Natural killer cell (primary cell): ENCODE data around the gene RGS8. TPM values are rescaled to one million over a fixed set of nuclear protein-coding genes. Genes with fewer than 3 reads are reported as not detected.

Experiments used
- ATAC-seq, 3 donors: fragments of 150-1000 bp in 2 of 3; fragments of 200-7000 bp in 1 of 3; cut with Tn5 transposase; 1 replicate in 1 of 3; 2 replicates in 2 of 3; pipeline ENCODE4 v1.10.0; 2021; ENCODE audit warnings: mild to moderate bottlenecking in 2 of 3, moderate library complexity in 2 of 3
- DNase-seq, 2 donors: peaks; one replicate each; pipeline versions ENCODE4 v3.0.0 to v3.0.0-alpha.2; 2013 to 2021; ENCODE audit warnings: mixed read lengths in 1 of 2
- H3K27ac ChIP-seq: one replicate; pipeline ENCODE4 v1.5.1; 2013; ENCODE audit warnings: mild to moderate bottlenecking, low read length
- H3K27me3 ChIP-seq: one replicate; pipeline ENCODE4 v1.6.1; 2013; ENCODE audit warnings: low read length; ENCODE audit not compliant: control insufficient read depth, insufficient read depth
- H3K36me3 ChIP-seq: one replicate; pipeline ENCODE4 v1.6.1; 2013; ENCODE audit warnings: low read length; ENCODE audit not compliant: control insufficient read depth, insufficient read depth
- H3K4me1 ChIP-seq: one replicate; pipeline ENCODE4 v1.6.1; 2013; ENCODE audit warnings: low read length; ENCODE audit not compliant: control insufficient read depth, insufficient read depth
- H3K4me3 ChIP-seq: one replicate; pipeline ENCODE4 v1.5.1; 2013; ENCODE audit warnings: low read length
- H3K9me3 ChIP-seq: one replicate; pipeline ENCODE4 v1.6.1; 2013; ENCODE audit warnings: low read length; ENCODE audit not compliant: control insufficient read depth, insufficient read depth
- H3K27ac Mint-ChIP-seq, 2 donors: one replicate each; pipeline ENCODE4 v1.8.0; 2022; ENCODE audit warnings: mild to moderate bottlenecking in 2 of 2, mixed read lengths in 2 of 2, moderate library complexity in 1 of 2
- H3K27me3 Mint-ChIP-seq, 2 donors: one replicate each; pipeline ENCODE4 v1.8.0; 2022; ENCODE audit warnings: low read depth in 2 of 2, mixed read lengths in 2 of 2
- H3K36me3 Mint-ChIP-seq: one replicate; pipeline ENCODE4 v1.8.0; 2022; ENCODE audit warnings: mixed read lengths
- H3K4me1 Mint-ChIP-seq, 2 donors: one replicate each; pipeline ENCODE4 v1.8.0; 2022; ENCODE audit warnings: mixed read lengths in 2 of 2
- H3K4me3 Mint-ChIP-seq: one replicate; pipeline ENCODE4 v1.8.0; 2022; ENCODE audit warnings: mild to moderate bottlenecking, moderate library complexity, mixed read lengths
- H3K9me3 Mint-ChIP-seq, 2 donors: one replicate each; pipeline ENCODE4 v1.8.0; 2022; ENCODE audit warnings: mixed read lengths in 2 of 2
- WGBS: methylation state at CpG from one replicate; pipeline ENCODE4 v1.1.7; 2013; ENCODE audit warnings: missing lambda C conversion rate; ENCODE audit not compliant: insufficient coverage; 5-methylcytosine and 5-hydroxymethylcytosine counted together
- intact Hi-C: fragments of 100-400 bp; cut with micrococcal nuclease; formaldehyde crosslinking; loops from one replicate; pipeline ENCODE4 v1.14.2; 2022
- total RNA-seq, 4 donors: library from RNA; stranded (reverse); fragments of 120-200 nt in 1 of 4; gene quantifications; one replicate each; pipeline versions ENCODE4 v1.2.3 to v1.2.4, GENCODE V29; 2013 to 2022
- TF ChIP-seq, protein P1 (sequence below): fragments of 200-600 bp; IDR thresholded peaks from one replicate; pipeline ENCODE4 v1.8.0; 2022; ENCODE audit warnings: antibody characterized with exemption

RGS8 gene
- total RNA-seq, 3 donors from 2014 or later (not counting 1 experiment from before 2014, with no cell fraction given) = not detected

DNA sequence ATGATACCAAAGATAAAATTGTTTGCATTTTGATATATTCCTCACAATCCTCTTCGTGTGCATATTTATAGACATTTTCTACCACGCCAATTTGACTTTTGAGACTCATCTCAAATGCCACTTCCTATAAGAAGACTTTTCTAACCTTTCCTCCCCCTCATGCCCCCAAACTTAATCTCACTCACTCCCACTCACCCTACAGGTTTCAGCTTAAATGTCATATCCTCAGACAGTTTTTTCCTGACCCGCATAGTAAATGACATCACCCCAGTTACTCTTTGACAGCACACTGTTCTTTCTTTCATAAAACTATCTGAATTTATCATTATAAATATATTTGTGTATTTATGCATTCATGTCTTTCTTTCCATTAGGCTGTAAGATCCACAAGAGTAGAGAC lies 29.6 kb upstream of the RGS8 start:
- intact Hi-C loops = no loop called here
- H3K27me3 ChIP-seq = no peaks in the 10 kb centered on the region
- H3K36me3 ChIP-seq = no peaks in the 10 kb centered on the region
- H3K4me3 ChIP-seq = no peak overlapping the region
- Mint-ChIP-seq H3K27me3 (peaks cover 19 to 23% of the 10 kb centered on the region in 2 donors), H3K4me3 (no peak overlapping the region), H3K4me1 (peaks cover 11% of the 10 kb centered on the region in 2 donors), H3K36me3 (no peaks in the 10 kb centered on the region), H3K9me3 (no peaks in the 10 kb centered on the region), H3K27ac (no peak overlapping the region)
- no peak overlapping the region for H3K27ac ChIP-seq
- TF ChIP-seq, protein P1, sequence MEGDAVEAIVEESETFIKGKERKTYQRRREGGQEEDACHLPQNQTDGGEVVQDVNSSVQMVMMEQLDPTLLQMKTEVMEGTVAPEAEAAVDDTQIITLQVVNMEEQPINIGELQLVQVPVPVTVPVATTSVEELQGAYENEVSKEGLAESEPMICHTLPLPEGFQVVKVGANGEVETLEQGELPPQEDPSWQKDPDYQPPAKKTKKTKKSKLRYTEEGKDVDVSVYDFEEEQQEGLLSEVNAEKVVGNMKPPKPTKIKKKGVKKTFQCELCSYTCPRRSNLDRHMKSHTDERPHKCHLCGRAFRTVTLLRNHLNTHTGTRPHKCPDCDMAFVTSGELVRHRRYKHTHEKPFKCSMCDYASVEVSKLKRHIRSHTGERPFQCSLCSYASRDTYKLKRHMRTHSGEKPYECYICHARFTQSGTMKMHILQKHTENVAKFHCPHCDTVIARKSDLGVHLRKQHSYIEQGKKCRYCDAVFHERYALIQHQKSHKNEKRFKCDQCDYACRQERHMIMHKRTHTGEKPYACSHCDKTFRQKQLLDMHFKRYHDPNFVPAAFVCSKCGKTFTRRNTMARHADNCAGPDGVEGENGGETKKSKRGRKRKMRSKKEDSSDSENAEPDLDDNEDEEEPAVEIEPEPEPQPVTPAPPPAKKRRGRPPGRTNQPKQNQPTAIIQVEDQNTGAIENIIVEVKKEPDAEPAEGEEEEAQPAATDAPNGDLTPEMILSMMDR = no peak
- WGBS = 52% methylated on average over 3 of the region's 3 CpGs
- no peaks in the 10 kb centered on the region for H3K9me3 ChIP-seq
- ATAC-seq = no peak
- DNase-seq = no peak
- H3K4me1 ChIP-seq = no peaks in the 10 kb centered on the region

DNA sequence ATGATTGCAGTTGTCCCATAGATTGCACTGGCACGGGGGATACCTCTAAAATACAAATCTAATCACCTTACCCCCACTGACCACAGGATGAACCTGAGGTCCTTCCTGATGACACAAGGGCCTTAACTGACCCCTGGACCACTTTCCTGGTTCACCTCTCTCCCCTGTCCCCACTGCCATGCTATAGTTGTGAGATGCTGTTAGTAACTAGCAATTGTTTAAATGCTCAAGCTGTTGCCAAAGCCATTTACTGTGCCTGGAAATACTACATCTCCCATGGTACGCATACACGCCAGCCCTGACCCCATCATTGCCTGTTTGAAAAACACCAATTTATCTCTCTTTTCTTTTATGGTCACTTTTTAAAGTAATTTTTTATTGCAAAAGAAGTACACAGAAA lies 29.1 kb upstream of the RGS8 start:
- Mint-ChIP-seq H3K27ac (no peak overlapping the region), H3K36me3 (no peaks in the 10 kb centered on the region), H3K4me3 (no peak overlapping the region), H3K9me3 (no peaks in the 10 kb centered on the region), H3K27me3 (peaks cover 18 to 20% of the 10 kb centered on the region in 2 donors), H3K4me1 (peaks cover 11% of the 10 kb centered on the region in 2 donors)
- H3K27me3 ChIP-seq = no peaks in the 10 kb centered on the region
- TF ChIP-seq, protein P1 = no peak
- DNase-seq (no peak), ATAC-seq (no peak)
- WGBS = 94% methylated on average over 3 of the region's 3 CpGs
- no peak overlapping the region for H3K4me3 ChIP-seq
- no peak overlapping the region for H3K27ac ChIP-seq
- no peaks in the 10 kb centered on the region for H3K4me1 ChIP-seq
- intact Hi-C loops = no loop called here
- no peaks in the 10 kb centered on the region for H3K9me3 ChIP-seq
- no peaks in the 10 kb centered on the region for H3K36me3 ChIP-seq

DNA sequence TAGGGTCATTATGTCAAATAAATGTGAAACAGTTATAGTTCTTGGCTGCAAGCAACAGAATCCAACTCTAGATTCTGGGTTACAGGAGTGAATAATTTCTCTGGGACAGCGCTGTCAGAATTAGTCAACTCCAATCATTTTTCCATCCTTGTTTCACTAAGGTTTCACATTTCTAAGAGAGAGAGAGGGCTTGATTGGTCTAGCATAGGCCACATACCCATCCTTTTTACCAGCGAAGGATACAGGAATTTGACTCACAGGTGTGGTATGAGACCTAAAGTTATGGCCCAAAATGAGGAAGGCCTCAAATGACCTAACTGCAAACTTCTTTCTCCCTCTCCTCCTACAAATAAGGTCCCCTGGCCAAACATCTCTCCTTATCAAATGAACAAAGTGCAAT lies 25.5 kb upstream of the RGS8 start:
- TF ChIP-seq, protein P1 = no peak
- H3K27ac ChIP-seq = no peak overlapping the region
- H3K27ac Mint-ChIP-seq = no peak overlapping the region
- peaks cover 0 to 11% of the 10 kb centered on the region in 2 donors for H3K27me3 Mint-ChIP-seq
- H3K9me3 ChIP-seq = no peaks in the 10 kb centered on the region
- ATAC-seq (no peak), DNase-seq (no peak)
- no peaks in the 10 kb centered on the region for H3K36me3 Mint-ChIP-seq
- no peaks in the 10 kb centered on the region for H3K4me1 Mint-ChIP-seq
- H3K27me3 ChIP-seq = no peaks in the 10 kb centered on the region
- no peaks in the 10 kb centered on the region for H3K4me1 ChIP-seq
- H3K4me3 ChIP-seq = no peak overlapping the region
- H3K4me3 Mint-ChIP-seq = no peak overlapping the region
- no peaks in the 10 kb centered on the region for H3K9me3 Mint-ChIP-seq
- WGBS = no CpG with 5 or more reads among the region's 2 CpGs
- intact Hi-C loops = no loop called here
- no peaks in the 10 kb centered on the region for H3K36me3 ChIP-seq

DNA sequence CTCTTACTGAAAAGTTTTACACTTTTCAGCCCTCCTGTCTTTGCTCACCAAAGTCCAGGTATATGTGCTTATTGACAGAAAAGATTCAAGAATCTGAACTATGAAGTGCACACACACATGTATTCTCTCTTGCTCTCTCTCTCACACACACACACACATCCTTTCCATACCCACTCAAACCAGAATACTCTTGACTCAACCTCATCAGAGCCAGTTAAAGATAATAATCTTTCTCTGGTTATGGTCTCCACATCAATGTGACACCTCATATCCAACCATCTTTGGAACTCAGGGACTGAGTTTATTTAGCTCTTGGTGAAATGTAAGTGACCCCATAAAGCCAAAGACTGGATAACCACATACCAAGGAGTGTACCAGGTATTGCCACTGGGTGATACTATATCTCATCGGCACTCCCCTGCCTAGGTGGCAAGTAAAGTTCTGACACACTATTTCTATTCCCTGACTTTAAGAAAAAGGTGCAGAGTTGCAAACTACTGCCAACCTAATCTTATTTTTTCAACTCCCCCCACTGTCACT lies 24.9 kb upstream of the RGS8 start:
- H3K27ac ChIP-seq = no peak overlapping the region
- DNase-seq = no peak
- no peaks in the 10 kb centered on the region for H3K36me3 ChIP-seq
- no peaks in the 10 kb centered on the region for H3K4me1 ChIP-seq
- intact Hi-C loops = no loop called here
- no peak overlapping the region for H3K27ac Mint-ChIP-seq
- H3K4me3 ChIP-seq = no peak overlapping the region
- H3K9me3 Mint-ChIP-seq = no peaks in the 10 kb centered on the region
- H3K4me3 Mint-ChIP-seq = no peak overlapping the region
- 95% methylated on average over 1 of the region's 1 CpG for WGBS
- H3K27me3 Mint-ChIP-seq = peaks cover 0 to 11% of the 10 kb centered on the region in 2 donors
- no peaks in the 10 kb centered on the region for H3K36me3 Mint-ChIP-seq
- TF ChIP-seq, protein P1 = no peak
- ATAC-seq = no peak
- no peaks in the 10 kb centered on the region for H3K4me1 Mint-ChIP-seq
- H3K27me3 ChIP-seq = no peaks in the 10 kb centered on the region
- no peaks in the 10 kb centered on the region for H3K9me3 ChIP-seq
